Measurements from ENCODE around the gene CCSER1. TPM values are rescaled to one million over a fixed set of nuclear protein-coding genes. Genes with fewer than 3 reads are reported as not detected.

Gene CCSER1
- total and polyA plus RNA-seq, 2 donors (not counting 1 experiment from before 2014, with no cell fraction given) = under 0.01 TPM; not detected in 1

DNA sequence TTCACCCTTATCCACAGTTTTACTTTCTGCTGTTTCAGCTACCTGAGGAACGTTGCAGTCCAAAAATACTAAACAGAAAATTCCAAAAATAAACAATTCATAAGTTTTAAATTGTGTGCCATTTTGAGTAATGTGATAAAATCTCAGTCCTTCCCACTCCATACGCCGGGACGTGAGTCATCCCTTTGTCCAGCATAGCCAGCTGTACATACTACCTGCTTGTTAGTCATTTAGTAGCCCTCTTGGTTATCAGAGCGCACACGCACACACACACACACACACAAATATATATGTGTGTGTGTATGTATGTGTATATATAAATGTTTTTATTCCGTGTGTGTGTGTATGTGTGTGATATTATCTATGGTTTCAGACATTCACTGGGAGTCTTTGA is 4.8 kb upstream of the CCSER1 start:
- Histone ChIP-seq H3K4me1 (ENCODE audit: control insufficient read depth, extremely low read depth, insufficient read depth, low read length) (no peaks in the 10 kb centered on the region), H2AFZ (ENCODE audit: low read length) (no peak overlapping the region), H3K27me3 (ENCODE audit: control insufficient read depth, insufficient read depth, low read length) (no peaks in the 10 kb centered on the region), H3K27ac (ENCODE audit: insufficient read depth, low read length) (no peak overlapping the region), H3K9ac (ENCODE audit: insufficient read depth, low read length) (no peak overlapping the region), H4K20me1 (ENCODE audit: control insufficient read depth, extremely low read depth, insufficient read depth, low read length) (no peaks in the 10 kb centered on the region), H3K79me2 (ENCODE audit: control insufficient read depth, insufficient read depth, low read length) (no peaks in the 10 kb centered on the region), H3K4me2 (ENCODE audit: extremely low read depth, insufficient read depth, low read length) (no peak overlapping the region), H3K9me3 (ENCODE audit: control insufficient read depth, insufficient read depth, low read depth, low read length) (no peaks in the 10 kb centered on the region), H3K4me3 (replicated peaks in 1 of 4; ENCODE audit: control extremely low read depth in 1 of 4, insufficient read depth in 1 of 4, low read depth in 3 of 4, low read length in 4 of 4) (no peak overlapping the region), H3K36me3 (ENCODE audit: control insufficient read depth, insufficient read depth, low read length) (no peaks in the 10 kb centered on the region)
- no peak for TF ChIP-seq EZH2 (IDR thresholded peaks at IDR 0.05; ENCODE audit: low read length, missing control alignments)
- TF ChIP-seq, protein P1, sequence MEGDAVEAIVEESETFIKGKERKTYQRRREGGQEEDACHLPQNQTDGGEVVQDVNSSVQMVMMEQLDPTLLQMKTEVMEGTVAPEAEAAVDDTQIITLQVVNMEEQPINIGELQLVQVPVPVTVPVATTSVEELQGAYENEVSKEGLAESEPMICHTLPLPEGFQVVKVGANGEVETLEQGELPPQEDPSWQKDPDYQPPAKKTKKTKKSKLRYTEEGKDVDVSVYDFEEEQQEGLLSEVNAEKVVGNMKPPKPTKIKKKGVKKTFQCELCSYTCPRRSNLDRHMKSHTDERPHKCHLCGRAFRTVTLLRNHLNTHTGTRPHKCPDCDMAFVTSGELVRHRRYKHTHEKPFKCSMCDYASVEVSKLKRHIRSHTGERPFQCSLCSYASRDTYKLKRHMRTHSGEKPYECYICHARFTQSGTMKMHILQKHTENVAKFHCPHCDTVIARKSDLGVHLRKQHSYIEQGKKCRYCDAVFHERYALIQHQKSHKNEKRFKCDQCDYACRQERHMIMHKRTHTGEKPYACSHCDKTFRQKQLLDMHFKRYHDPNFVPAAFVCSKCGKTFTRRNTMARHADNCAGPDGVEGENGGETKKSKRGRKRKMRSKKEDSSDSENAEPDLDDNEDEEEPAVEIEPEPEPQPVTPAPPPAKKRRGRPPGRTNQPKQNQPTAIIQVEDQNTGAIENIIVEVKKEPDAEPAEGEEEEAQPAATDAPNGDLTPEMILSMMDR (conservative IDR thresholded peaks at IDR 0.05 in 1 of 2, IDR thresholded peaks at IDR 0.05 in 1 of 2; ENCODE audit: low read depth in 1 of 2, low read length in 2 of 2) = no peak
- DNase-seq (ENCODE audit: low read depth in 2 of 2) = peak in 1 of 2 donors; percentile 77

DNA sequence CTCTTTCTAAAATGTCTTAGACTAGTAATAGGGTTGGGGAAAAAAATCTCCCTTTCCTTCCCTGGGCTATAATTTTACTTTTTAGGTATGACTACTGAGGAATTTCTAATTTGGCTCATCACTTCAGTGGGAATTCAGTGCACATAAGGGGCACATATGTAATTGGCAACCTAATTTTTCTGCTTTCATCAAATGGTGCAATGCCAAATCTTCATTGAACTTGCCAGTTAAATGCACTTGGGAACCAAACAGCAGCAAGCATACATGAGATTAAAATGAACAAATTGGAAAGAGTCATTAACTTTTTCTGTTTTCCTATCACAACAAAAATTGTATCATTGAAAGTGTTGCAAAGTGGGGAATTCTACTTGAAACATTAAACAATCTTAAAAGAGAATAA is 2.9 kb upstream of the CCSER1 start:
- H3K4me2 ChIP-seq (ENCODE audit: extremely low read depth, insufficient read depth, low read length) = no peak overlapping the region
- H3K4me1 ChIP-seq (ENCODE audit: control insufficient read depth, extremely low read depth, insufficient read depth, low read length) = no peaks in the 10 kb centered on the region
- no peak overlapping the region for H3K27ac ChIP-seq (ENCODE audit: insufficient read depth, low read length)
- no peak for DNase-seq (ENCODE audit: low read depth in 2 of 2)
- TF ChIP-seq EZH2 (IDR thresholded peaks at IDR 0.05; ENCODE audit: low read length, missing control alignments) = no peak
- TF ChIP-seq, protein P1 (conservative IDR thresholded peaks at IDR 0.05 in 1 of 2, IDR thresholded peaks at IDR 0.05 in 1 of 2; ENCODE audit: low read depth in 1 of 2, low read length in 2 of 2) = no peak
- H3K79me2 ChIP-seq (ENCODE audit: control insufficient read depth, insufficient read depth, low read length) = no peaks in the 10 kb centered on the region
- H2AFZ ChIP-seq (ENCODE audit: low read length) = no peak overlapping the region
- no peaks in the 10 kb centered on the region for H3K27me3 ChIP-seq (ENCODE audit: control insufficient read depth, insufficient read depth, low read length)
- no peaks in the 10 kb centered on the region for H3K9me3 ChIP-seq (ENCODE audit: control insufficient read depth, insufficient read depth, low read depth, low read length)
- no peak overlapping the region for H3K9ac ChIP-seq (ENCODE audit: insufficient read depth, low read length)
- H4K20me1 ChIP-seq (ENCODE audit: control insufficient read depth, extremely low read depth, insufficient read depth, low read length) = no peaks in the 10 kb centered on the region
- H3K36me3 ChIP-seq (ENCODE audit: control insufficient read depth, insufficient read depth, low read length) = no peaks in the 10 kb centered on the region
- H3K4me3 ChIP-seq (replicated peaks in 1 of 4; ENCODE audit: control extremely low read depth in 1 of 4, insufficient read depth in 1 of 4, low read depth in 3 of 4, low read length in 4 of 4) = no peak overlapping the region

DNA sequence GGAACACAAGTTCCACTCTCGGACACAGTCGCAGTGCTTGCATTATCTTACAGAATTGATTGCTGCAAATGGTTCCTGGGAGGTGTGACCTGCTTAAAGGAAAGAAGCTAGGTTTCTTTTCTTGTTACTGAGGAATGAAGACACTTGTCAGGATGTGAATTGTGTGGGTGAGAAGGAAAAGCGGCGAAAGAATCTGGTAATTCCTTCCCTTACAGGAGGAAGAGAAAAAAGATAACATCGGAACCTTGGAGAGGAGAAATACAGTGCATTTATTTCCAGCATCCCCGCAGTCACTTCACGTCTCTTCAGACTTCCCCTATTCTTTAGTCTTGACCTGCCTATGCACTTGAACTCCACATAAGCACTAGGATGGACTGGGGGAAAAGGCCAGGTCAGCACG is 389 bp upstream of the CCSER1 start:
- DNase-seq (ENCODE audit: low read depth in 2 of 2) = peak; percentile 0 to 2
- H3K36me3 ChIP-seq (ENCODE audit: control insufficient read depth, insufficient read depth, low read length) = no peaks in the 10 kb centered on the region
- no peaks in the 10 kb centered on the region for H3K4me1 ChIP-seq (ENCODE audit: control insufficient read depth, extremely low read depth, insufficient read depth, low read length)
- peak overlapping the region in 1 of 4 experiments; percentile 56 for H3K4me3 ChIP-seq (replicated peaks in 1 of 4; ENCODE audit: control extremely low read depth in 1 of 4, insufficient read depth in 1 of 4, low read depth in 3 of 4, low read length in 4 of 4)
- no peak overlapping the region for H2AFZ ChIP-seq (ENCODE audit: low read length)
- H3K27ac ChIP-seq (ENCODE audit: insufficient read depth, low read length) = no peak overlapping the region
- TF ChIP-seq, protein P1 (conservative IDR thresholded peaks at IDR 0.05 in 1 of 2, IDR thresholded peaks at IDR 0.05 in 1 of 2; ENCODE audit: low read depth in 1 of 2, low read length in 2 of 2) = no peak
- no peak for TF ChIP-seq EZH2 (IDR thresholded peaks at IDR 0.05; ENCODE audit: low read length, missing control alignments)
- no peaks in the 10 kb centered on the region for H3K79me2 ChIP-seq (ENCODE audit: control insufficient read depth, insufficient read depth, low read length)
- H3K9me3 ChIP-seq (ENCODE audit: control insufficient read depth, insufficient read depth, low read depth, low read length) = no peaks in the 10 kb centered on the region
- no peaks in the 10 kb centered on the region for H3K27me3 ChIP-seq (ENCODE audit: control insufficient read depth, insufficient read depth, low read length)
- H4K20me1 ChIP-seq (ENCODE audit: control insufficient read depth, extremely low read depth, insufficient read depth, low read length) = no peaks in the 10 kb centered on the region
- no peak overlapping the region for H3K4me2 ChIP-seq (ENCODE audit: extremely low read depth, insufficient read depth, low read length)
- H3K9ac ChIP-seq (ENCODE audit: insufficient read depth, low read length) = no peak overlapping the region

All from fibroblast of lung (primary cell).